OCI-LY7 (cell line): ENCODE measurements around the gene MMP19. TPM values are rescaled to one million over a fixed set of nuclear protein-coding genes. Genes with fewer than 3 reads are reported as not detected.
A peak's percentile ranks its signal among the peaks of the same experiment; 100 is the strongest.

Experiments used
- BruUV-seq: library from RNA; stranded (reverse); fragments of 400-500 nt; replicated peaks from 2 replicates; lab custom pipeline; 2021; lab: Mats Ljungman, UMichigan
- CTCF ChIA-PET: fragments of 300-600 bp; sonication (Branson Sonifier 250); formaldehyde crosslinking; loops from one replicate; lab custom pipeline; 2022; ENCODE audit warnings: antibody characterized with exemption; ENCODE audit not compliant: unreplicated experiment; lab: Charles Lee
- POLR2A ChIA-PET: fragments of 300-600 bp; sonication (Branson Sonifier 250); formaldehyde crosslinking; loops from one replicate; lab custom pipeline; 2022; ENCODE audit warnings: antibody characterized with exemption; lab: Charles Lee
- DNase-seq: peaks from one replicate; pipeline ENCODE4 v3.0.0-alpha.2; 2015; ENCODE audit warnings: low spot score
- H2AFZ ChIP-seq: fragments of 200-600 bp; sonication (generic), shearing (Covaris generic); 2 replicates; pipeline ENCODE4 v1.6.1; 2014; ENCODE audit warnings: mild to moderate bottlenecking, antibody characterized with exemption, low read length, moderate library complexity
- H3K27ac ChIP-seq: fragments of 200-600 bp; sonication (generic); 2 replicates; pipeline ENCODE4 v1.5.1; 2014; ENCODE audit warnings: mixed run types, low read depth, mild to moderate bottlenecking, moderate library complexity, low read length, inconsistent platforms; ENCODE audit not compliant: poor library complexity, severe bottlenecking
- H3K36me3 ChIP-seq: fragments of 200-600 bp; sonication (generic); 2 replicates; pipeline ENCODE4 v1.6.1; 2014; ENCODE audit warnings: mild to moderate bottlenecking, antibody characterized with exemption, low read length, moderate library complexity, mixed read lengths; ENCODE audit not compliant: insufficient read depth
- H3K4me1 ChIP-seq: fragments of 200-600 bp; sonication (generic); 2 replicates; pipeline ENCODE4 v1.5.1; 2014; ENCODE audit warnings: mild to moderate bottlenecking, low read length; ENCODE audit not compliant: insufficient read depth, poor library complexity, severe bottlenecking
- H3K4me2 ChIP-seq: fragments of 200-600 bp; sonication (generic); 2 replicates; pipeline ENCODE4 v1.6.1; 2014; ENCODE audit warnings: mild to moderate bottlenecking, low read length
- H3K4me3 ChIP-seq: fragments of 200-600 bp; sonication (generic); 2 replicates; pipeline ENCODE4 v1.5.1; 2014; ENCODE audit warnings: mild to moderate bottlenecking, low read depth, low read length; ENCODE audit not compliant: poor library complexity, severe bottlenecking
- H3K79me2 ChIP-seq: fragments of 200-600 bp; sonication (generic); 2 replicates; pipeline ENCODE4 v1.6.1; 2016; ENCODE audit warnings: low read depth, mild to moderate bottlenecking, low read length, moderate library complexity, mixed read lengths; ENCODE audit not compliant: insufficient read depth
- H3K9me2 ChIP-seq: fragments of 200-600 bp; sonication (generic); 2 replicates; pipeline ENCODE4 v1.6.1; 2016; ENCODE audit warnings: mild to moderate bottlenecking, low read length, mixed read lengths; ENCODE audit not compliant: insufficient read depth
- H3K9me3 ChIP-seq: fragments of 200-600 bp; sonication (generic); 2 replicates; pipeline ENCODE4 v1.6.1; 2014; ENCODE audit warnings: mild to moderate bottlenecking, mixed run types, low read length, mixed read lengths
- H4K20me1 ChIP-seq: fragments of 200-600 bp; sonication (generic); 2 replicates; pipeline ENCODE4 v1.6.1; 2014; ENCODE audit warnings: mild to moderate bottlenecking, antibody characterized with exemption, low read length, moderate library complexity, mixed read lengths; ENCODE audit not compliant: insufficient read depth
- EZH2phosphoT487 ChIP-seq: fragments of 200-600 bp; sonication (generic); IDR thresholded peaks from 2 replicates; pipeline ENCODE4 v1.6.1; 2018; ENCODE audit warnings: low read depth, borderline replicate concordance, mild to moderate bottlenecking, mixed run types, antibody characterized with exemption, low read length, moderate library complexity, mixed read lengths
- intact Hi-C: fragments of 100-400 bp; cut with micrococcal nuclease; formaldehyde crosslinking; loops from one replicate; pipeline ENCODE4 v1.10.0; 2022; ENCODE audit not compliant: unreplicated experiment
- total RNA-seq, 2 experiments: library from RNA; depleted of rRNA in 1 of 2; stranded (reverse); fragments of >200 nt in 1 of 2; shearing (Covaris generic) in 1 of 2; gene quantifications; 2 replicates each; pipeline ENCODE4 v1.2.3, GENCODE V29; 2014 to 2022
- TF ChIP-seq, protein P1 (sequence below): fragments of 200-600 bp; sonication (generic); conservative IDR thresholded peaks from 2 replicates; pipeline ENCODE4 v1.5.1; 2014; ENCODE audit warnings: mild to moderate bottlenecking, antibody characterized with exemption, low read length, moderate library complexity, mixed read lengths

The MMP19 gene
- total RNA-seq, 2 experiments from 2014 or later = not detected

- H2AFZ ChIP-seq = no peak overlapping the region
- ChIA-PET CTCF (no interaction called here), POLR2A (interaction anchor here (1.0 to 3.6 kb wide), 2 partner anchors 84 to 98 kb away, joined by 3 to 49 read pairs; partner anchors contain the start of gene PYM1)
- TF ChIP-seq, protein P1, sequence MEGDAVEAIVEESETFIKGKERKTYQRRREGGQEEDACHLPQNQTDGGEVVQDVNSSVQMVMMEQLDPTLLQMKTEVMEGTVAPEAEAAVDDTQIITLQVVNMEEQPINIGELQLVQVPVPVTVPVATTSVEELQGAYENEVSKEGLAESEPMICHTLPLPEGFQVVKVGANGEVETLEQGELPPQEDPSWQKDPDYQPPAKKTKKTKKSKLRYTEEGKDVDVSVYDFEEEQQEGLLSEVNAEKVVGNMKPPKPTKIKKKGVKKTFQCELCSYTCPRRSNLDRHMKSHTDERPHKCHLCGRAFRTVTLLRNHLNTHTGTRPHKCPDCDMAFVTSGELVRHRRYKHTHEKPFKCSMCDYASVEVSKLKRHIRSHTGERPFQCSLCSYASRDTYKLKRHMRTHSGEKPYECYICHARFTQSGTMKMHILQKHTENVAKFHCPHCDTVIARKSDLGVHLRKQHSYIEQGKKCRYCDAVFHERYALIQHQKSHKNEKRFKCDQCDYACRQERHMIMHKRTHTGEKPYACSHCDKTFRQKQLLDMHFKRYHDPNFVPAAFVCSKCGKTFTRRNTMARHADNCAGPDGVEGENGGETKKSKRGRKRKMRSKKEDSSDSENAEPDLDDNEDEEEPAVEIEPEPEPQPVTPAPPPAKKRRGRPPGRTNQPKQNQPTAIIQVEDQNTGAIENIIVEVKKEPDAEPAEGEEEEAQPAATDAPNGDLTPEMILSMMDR = no peak
- no peak for TF ChIP-seq EZH2phosphoT487
- no peaks in the 10 kb centered on the region for H3K9me3 ChIP-seq
- peak overlapping the region; percentile 96 for H3K4me2 ChIP-seq
- H3K36me3 ChIP-seq = peaks cover 35% of the 10 kb centered on the region
- no peaks in the 10 kb centered on the region for H3K9me2 ChIP-seq
- no peak for DNase-seq
- H3K79me2 ChIP-seq = peaks cover 64% of the 10 kb centered on the region
- BruUV-seq = no TSS peak
- intact Hi-C loops = no loop called here
- H4K20me1 ChIP-seq = no peaks in the 10 kb centered on the region
- peak overlapping the region; percentile 80 for H3K27ac ChIP-seq
- peak overlapping the region; percentile 96 for H3K4me3 ChIP-seq
- H3K4me1 ChIP-seq = peaks cover 48% of the 10 kb centered on the region
Measured at GRCh38 chr12:55828357-55828756, 14.4 kb downstream of the MMP19 start.

DNA sequence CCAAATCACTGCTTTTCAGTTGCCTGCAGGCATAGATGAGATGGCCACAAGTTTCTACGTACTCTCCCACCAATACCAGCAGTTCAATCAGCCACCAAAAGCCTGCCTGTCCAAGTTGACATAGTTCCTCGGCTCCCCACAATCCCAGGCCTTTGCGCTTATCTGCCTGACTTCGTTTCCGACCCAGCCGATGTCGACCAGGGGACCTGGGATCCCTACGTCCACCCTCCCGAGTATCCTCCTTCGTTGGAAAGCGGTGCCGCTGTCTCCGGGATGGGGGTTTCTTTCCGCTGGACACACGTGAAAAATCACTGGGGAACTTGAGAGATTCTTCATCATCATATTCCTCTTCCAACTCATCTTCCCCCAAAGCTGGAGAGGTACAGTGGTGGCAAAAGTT is 14.9 kb downstream of the MMP19 start:
- CTCF ChIA-PET = interaction anchor here (1.3 kb wide), 2 partner anchors 98 to 100 kb away, joined by 3 to 7 read pairs; partner anchors contain the start of gene PYM1
- Histone ChIP-seq H4K20me1 (no peaks in the 10 kb centered on the region), H3K27ac (peak overlapping the region; percentile 80), H3K4me1 (peaks cover 48% of the 10 kb centered on the region), H2AFZ (no peak overlapping the region), H3K4me3 (peak overlapping the region; percentile 96), H3K79me2 (peaks cover 64% of the 10 kb centered on the region), H3K9me2 (no peaks in the 10 kb centered on the region), H3K4me2 (peak overlapping the region; percentile 96), H3K9me3 (no peaks in the 10 kb centered on the region), H3K36me3 (peaks cover 40% of the 10 kb centered on the region)
- intact Hi-C loops = no loop called here
- no peak for DNase-seq
- POLR2A ChIA-PET = interaction anchor here (0.7 to 3.6 kb wide), 4 partner anchors 10 to 290 kb away, joined by 3 to 49 read pairs (median 12); partner anchors contain the start of genes ORMDL2, PYM1, SARNP and ZC3H10
- BruUV-seq = TSS peak; percentile 67
- TF ChIP-seq, protein P1 = no peak
- TF ChIP-seq EZH2phosphoT487 = no peak

GRCh38 chr12:55824726-55825125 is 18.0 kb downstream of the MMP19 start:
- Histone ChIP-seq H2AFZ (no peak overlapping the region), H3K36me3 (peaks cover 71% of the 10 kb centered on the region), H3K9me2 (no peaks in the 10 kb centered on the region), H3K4me2 (peak overlapping the region; percentile 96), H3K4me3 (peak overlapping the region; percentile 96), H4K20me1 (no peaks in the 10 kb centered on the region), H3K79me2 (peaks cover 55% of the 10 kb centered on the region), H3K9me3 (no peaks in the 10 kb centered on the region), H3K27ac (peak overlapping the region; percentile 44), H3K4me1 (peaks cover 38% of the 10 kb centered on the region)
- BruUV-seq = no TSS peak
- TF ChIP-seq EZH2phosphoT487 = no peak
- TF ChIP-seq, protein P1 = no peak
- no peak for DNase-seq
- ChIA-PET POLR2A (interaction anchor here (0.6 to 1.3 kb wide), 4 partner anchors 60 to 1263 kb away, joined by 3 to 5 read pairs (median 3); no protein-coding TSS in a partner anchor), CTCF (interaction anchor here (0.5 to 0.7 kb wide), 3 partner anchors 158 to 171 kb away, joined by 3 to 12 read pairs (median 3); no protein-coding TSS in a partner anchor)
- intact Hi-C loops = no loop called here
